ENCODE results near the gene SDHB.

Gene SDHB

GRCh38 chr1:16978139-16978538 lies 75.7 kb downstream of the SDHB start:
- TF ChIP-seq, protein P1, sequence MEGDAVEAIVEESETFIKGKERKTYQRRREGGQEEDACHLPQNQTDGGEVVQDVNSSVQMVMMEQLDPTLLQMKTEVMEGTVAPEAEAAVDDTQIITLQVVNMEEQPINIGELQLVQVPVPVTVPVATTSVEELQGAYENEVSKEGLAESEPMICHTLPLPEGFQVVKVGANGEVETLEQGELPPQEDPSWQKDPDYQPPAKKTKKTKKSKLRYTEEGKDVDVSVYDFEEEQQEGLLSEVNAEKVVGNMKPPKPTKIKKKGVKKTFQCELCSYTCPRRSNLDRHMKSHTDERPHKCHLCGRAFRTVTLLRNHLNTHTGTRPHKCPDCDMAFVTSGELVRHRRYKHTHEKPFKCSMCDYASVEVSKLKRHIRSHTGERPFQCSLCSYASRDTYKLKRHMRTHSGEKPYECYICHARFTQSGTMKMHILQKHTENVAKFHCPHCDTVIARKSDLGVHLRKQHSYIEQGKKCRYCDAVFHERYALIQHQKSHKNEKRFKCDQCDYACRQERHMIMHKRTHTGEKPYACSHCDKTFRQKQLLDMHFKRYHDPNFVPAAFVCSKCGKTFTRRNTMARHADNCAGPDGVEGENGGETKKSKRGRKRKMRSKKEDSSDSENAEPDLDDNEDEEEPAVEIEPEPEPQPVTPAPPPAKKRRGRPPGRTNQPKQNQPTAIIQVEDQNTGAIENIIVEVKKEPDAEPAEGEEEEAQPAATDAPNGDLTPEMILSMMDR (IDR thresholded peaks at IDR 0.05; ENCODE audit: borderline replicate concordance, insufficient read depth, low read depth, low read length), result no peak
- H3K4me3 ChIP-seq (ENCODE audit: low read depth, low read length), result no peak overlapping the region

GRCh38 chr1:16977377-16977776 lies 76.5 kb downstream of the SDHB start:
- TF ChIP-seq, protein P1 (IDR thresholded peaks at IDR 0.05; ENCODE audit: borderline replicate concordance, insufficient read depth, low read depth, low read length), result no peak

DNA sequence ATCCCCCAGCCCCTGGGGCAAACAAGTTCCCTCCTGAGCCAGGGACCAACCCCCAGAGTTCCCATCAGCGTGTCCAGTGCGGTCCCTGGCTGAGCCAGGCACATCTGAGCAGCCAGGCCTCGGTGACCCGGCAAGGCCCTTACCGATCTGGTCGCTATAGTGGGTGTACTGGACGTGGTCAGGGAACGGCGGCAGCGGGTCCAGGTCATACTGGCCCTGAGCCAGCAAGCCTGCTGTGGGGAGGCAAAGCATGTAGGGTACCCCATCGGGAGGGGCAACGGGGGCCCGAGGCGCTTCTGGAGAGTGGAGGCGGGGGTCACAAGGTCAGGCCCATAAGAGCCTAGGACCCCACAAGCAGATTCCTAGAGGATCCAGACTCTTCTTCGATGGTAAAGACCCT lies 76.9 kb downstream of the SDHB start:
- no peak overlapping the region for H3K4me3 ChIP-seq (ENCODE audit: low read depth, low read length)
- TF ChIP-seq, protein P1 (IDR thresholded peaks at IDR 0.05; ENCODE audit: borderline replicate concordance, insufficient read depth, low read depth, low read length), result no peak

More at GRCh38 chr1:16977377-16977776, 76.5 kb downstream of the SDHB start:
- no peak overlapping the region for H3K4me3 ChIP-seq (ENCODE audit: low read depth, low read length)

DNA sequence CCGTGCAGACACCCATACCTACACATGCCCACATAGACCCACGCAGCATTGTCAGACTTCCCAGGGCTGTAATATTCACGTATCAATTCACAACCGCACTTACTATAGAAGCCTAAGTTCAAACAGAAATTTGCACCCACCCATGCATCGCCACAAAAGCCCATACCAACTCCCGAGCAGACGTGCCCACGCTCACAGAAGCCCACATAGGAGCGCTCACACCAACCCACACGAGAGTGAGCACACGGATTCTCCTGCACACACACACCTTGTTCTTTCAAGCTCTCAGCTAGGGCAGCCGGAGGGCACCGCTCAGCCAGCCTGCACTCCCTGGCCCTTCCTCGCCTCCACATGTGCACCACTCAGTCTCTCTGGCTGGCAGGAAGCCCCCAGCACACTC lies 78.0 kb downstream of the SDHB start:
- no peak overlapping the region for H3K4me3 ChIP-seq (ENCODE audit: low read depth, low read length)
- TF ChIP-seq, protein P1 (IDR thresholded peaks at IDR 0.05; ENCODE audit: borderline replicate concordance, insufficient read depth, low read depth, low read length), result no peak

DNA sequence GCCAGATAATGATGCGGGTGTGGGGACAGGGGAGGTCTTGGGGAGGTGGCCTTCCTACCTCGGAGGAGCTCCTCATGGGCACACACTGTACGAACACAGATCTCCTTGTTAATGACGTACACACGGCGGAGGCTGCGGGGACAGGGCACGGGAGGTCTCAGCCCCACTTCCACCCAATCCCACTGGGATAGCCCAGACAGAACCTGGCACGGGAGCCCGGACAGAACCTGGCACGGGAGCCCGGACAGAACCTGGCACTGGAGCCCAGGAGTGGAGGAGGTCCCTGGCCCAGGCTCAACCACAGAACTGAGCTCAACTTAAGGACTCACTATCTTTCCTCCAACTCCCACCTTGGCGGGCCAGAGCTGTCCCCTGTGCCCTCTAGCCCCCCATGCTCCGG lies 78.6 kb downstream of the SDHB start:
- no peak overlapping the region for H3K4me3 ChIP-seq (ENCODE audit: low read depth, low read length)
- TF ChIP-seq, protein P1 (IDR thresholded peaks at IDR 0.05; ENCODE audit: borderline replicate concordance, insufficient read depth, low read depth, low read length), result no peak

DNA sequence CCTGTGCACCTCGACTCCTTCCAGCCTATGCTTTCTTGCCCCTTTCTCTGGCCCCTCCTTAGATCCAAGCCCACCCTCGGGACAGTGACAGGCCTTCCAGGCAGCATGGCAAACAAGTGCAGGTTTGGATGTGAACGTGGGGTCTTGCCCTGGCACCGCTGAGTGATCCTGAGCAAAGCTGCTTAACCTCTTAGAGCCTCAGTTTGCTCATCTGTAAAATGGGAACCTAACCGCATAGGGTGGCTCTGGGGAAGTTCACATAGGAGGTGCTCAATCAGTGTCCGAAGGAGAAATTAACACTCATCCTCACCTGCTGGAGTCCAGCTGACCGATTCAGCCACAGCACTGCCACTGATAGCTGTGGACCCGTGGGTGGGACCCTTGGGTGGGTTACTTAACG lies 80.6 kb downstream of the SDHB start:
- no peak overlapping the region for H3K4me3 ChIP-seq (ENCODE audit: low read depth, low read length)
- TF ChIP-seq, protein P1 (IDR thresholded peaks at IDR 0.05; ENCODE audit: borderline replicate concordance, insufficient read depth, low read depth, low read length), result no peak

GRCh38 chr1:16972189-16972895 lies 81.5 kb downstream of the SDHB start:
- TF ChIP-seq, protein P1 (IDR thresholded peaks at IDR 0.05; ENCODE audit: borderline replicate concordance, insufficient read depth, low read depth, low read length), result no peak

More at GRCh38 chr1:16972189-16972895, 81.5 kb downstream of the SDHB start:
- no peak overlapping the region for H3K4me3 ChIP-seq (ENCODE audit: low read depth, low read length)
